Spleen (tissue), 11 donors: Measurements from ENCODE around the gene NEURL4. TPM values are rescaled to one million over a fixed set of nuclear protein-coding genes. Genes with fewer than 3 reads are reported as not detected.

ENCODE experiments used
- DNase-seq: peaks from one replicate; pipeline ENCODE4 v3.0.0-alpha.2; 2020
- H3K27ac ChIP-seq, 8 donors: fragments of 200-600 bp; sonication (generic) in 7 of 8; 1 replicate in 4 of 8; 2 replicates in 4 of 8; pipeline versions ENCODE4 v1.5.0 to v1.8.0; 2016 to 2021; ENCODE audit warnings: inconsistent platforms in 4 of 8, mild to moderate bottlenecking in 4 of 8, moderate library complexity in 1 of 8
- H3K27me3 ChIP-seq, 7 donors: fragments of 200-600 bp; sonication (generic) in 6 of 7; replicated peaks in 1 of 7; 1 replicate in 4 of 7; 2 replicates in 3 of 7; pipeline versions ENCODE4 v1.5.0 to v1.8.0; 2016 to 2021; ENCODE audit warnings: inconsistent platforms in 3 of 7, mild to moderate bottlenecking in 1 of 7
- H3K36me3 ChIP-seq, 6 donors: fragments of 200-600 bp; sonication (generic) in 5 of 6; 1 replicate in 4 of 6; 2 replicates in 2 of 6; pipeline versions ENCODE4 v1.5.0 to v1.8.0; 2016 to 2021; ENCODE audit warnings: inconsistent platforms in 2 of 6
- H3K4me1 ChIP-seq, 6 donors: fragments of 200-600 bp; sonication (generic) in 5 of 6; 1 replicate in 3 of 6; 2 replicates in 3 of 6; pipeline versions ENCODE4 v1.5.0 to v1.8.0; 2016 to 2021; ENCODE audit warnings: inconsistent platforms in 3 of 6
- H3K4me3 ChIP-seq, 8 donors: fragments of 200-600 bp; sonication (generic) in 7 of 8; 1 replicate in 4 of 8; 2 replicates in 4 of 8; pipeline versions ENCODE4 v1.5.0 to v1.8.0; 2016 to 2021; ENCODE audit warnings: inconsistent platforms in 4 of 8, mild to moderate bottlenecking in 4 of 8, moderate library complexity in 2 of 8
- H3K9me3 ChIP-seq, 8 donors: fragments of 200-600 bp; sonication (generic) in 7 of 8; 1 replicate in 4 of 8; 2 replicates in 4 of 8; pipeline versions ENCODE4 v1.5.0 to v1.8.0; 2016 to 2021; ENCODE audit warnings: inconsistent platforms in 4 of 8
- CTCF ChIP-seq, 11 experiments: fragments of 200-600 bp in 7 of 11; fragments of 450-650 bp in 4 of 11; sonication (generic) in 4 of 11; IDR thresholded peaks in 8 of 11; conservative IDR thresholded peaks in 3 of 11; 1 replicate in 7 of 11; 2 replicates in 4 of 11; pipeline versions ENCODE4 v1.4.0 to v1.8.0; 2016 to 2021; ENCODE audit warnings: antibody characterized with exemption in 11 of 11, inconsistent platforms in 4 of 11, mild to moderate bottlenecking in 1 of 11
- POLR2A ChIP-seq, 3 donors: fragments of 450-650 bp; IDR thresholded peaks; one replicate each; pipeline ENCODE4 v1.5.1; 2017; ENCODE audit warnings: antibody characterized with exemption in 3 of 3, mild to moderate bottlenecking in 1 of 3
- POLR2AphosphoS5 ChIP-seq, 3 donors: sonication (generic); formaldehyde crosslinking; IDR thresholded peaks; one replicate each; pipeline ENCODE4 v1.5.1; 2017; ENCODE audit warnings: antibody characterized with exemption in 3 of 3
- WGBS, 5 donors: extraction: QIAGEN DNeasy Blood & Tissue Kit in 3 of 5; methylation state at CpG; one replicate each; pipeline versions ENCODE4 v1.1.5 to v1.1.7; 2013 to 2018; 5-methylcytosine and 5-hydroxymethylcytosine counted together
- intact Hi-C: fragments of 100-400 bp; cut with DNase I; formaldehyde crosslinking; loops from one replicate; pipeline ENCODE4 v1.15.0; 2023; ENCODE audit warnings: low total_unique reads
- polyA plus RNA-seq, 3 donors: library from polyadenylated mRNA; stranded (reverse); fragments of 200-250 nt; gene quantifications; one replicate each; pipeline ENCODE4 v1.2.1, GENCODE V29; 2013
- total RNA-seq, 7 donors: library from RNA; depleted of rRNA in 3 of 7; stranded (reverse); fragments of >200 nt in 3 of 7; fragmentation: NEBNext Ultra II Directional in 4 of 7; extraction: Animal tissue kit (Norgen Biotek cat#: 25700) in 4 of 7; gene quantifications; one replicate each; pipeline versions ENCODE4 v1.1.0 to v1.2.1, GENCODE V29; 2016 to 2021
- donor health status: healthy with polysubstance abuse.
- donor health status: DM: no; HTN: no; CAD: no; lungs with moderate emphysema.
- donor health status: DM: no; HTN: no; CAD: no.
- donor health status: Bipolar disorder and iron deficiency.
- donor health status: healthy.
- donor health status: DM: no; HTN: no; CAD: no.
- donor health status: DM: yes; HTN: yes; CAD: no.

Gene NEURL4
- total and polyA plus RNA-seq, 10 donors, result 16.5 to 53.9 (median 40.3) TPM

GRCh38 chr17:7325031-7325528 lies 4.1 kb downstream of the NEURL4 start:
- 88 to 93% (median 90%) methylated on average over 19 of the region's 19 CpGs for WGBS, 5 donors
- intact Hi-C loops, result no loop called here
- Histone ChIP-seq H3K27me3 (no peaks in the 10 kb centered on the region), H3K4me3 (no peak overlapping the region), H3K27ac (no peak overlapping the region), H3K9me3 (no peaks in the 10 kb centered on the region), H3K4me1 (peaks cover 2 to 40% (median 25%) of the 10 kb centered on the region in 6 donors), H3K36me3 (peaks cover 0 to 74% (median 59%) of the 10 kb centered on the region in 6 donors)
- DNase-seq, result no peak
- no peak for TF ChIP-seq CTCF (IDR thresholded peaks at IDR 0.05 in 8 of 11, conservative IDR thresholded peaks at IDR 0.05 in 3 of 11)

GRCh38 chr17:7324438-7324779 lies 4.7 kb downstream of the NEURL4 start:
- 82 to 100% (median 88%) methylated on average over 2 to 3 of the region's 3 CpGs for WGBS, 5 donors
- no peak for DNase-seq
- no peak overlapping the region for H3K4me3 ChIP-seq
- no peak for TF ChIP-seq POLR2A (IDR thresholded peaks at IDR 0.05)
- peak in 1 of 3 donors; percentile 2 for TF ChIP-seq POLR2AphosphoS5 (IDR thresholded peaks at IDR 0.05)
- TF ChIP-seq CTCF (IDR thresholded peaks at IDR 0.05 in 8 of 11, conservative IDR thresholded peaks at IDR 0.05 in 3 of 11), result peak in 4 of 11 experiments; percentile 23 to 51 (median 40)
- H3K4me1 ChIP-seq, result peaks cover 2 to 37% (median 22%) of the 10 kb centered on the region in 6 donors
- peaks cover 0 to 80% (median 60%) of the 10 kb centered on the region in 6 donors for H3K36me3 ChIP-seq
- intact Hi-C loops, result no loop called here
- H3K27ac ChIP-seq, result no peak overlapping the region
- no peaks in the 10 kb centered on the region for H3K27me3 ChIP-seq
- no peaks in the 10 kb centered on the region for H3K9me3 ChIP-seq

GRCh38 chr17:7323731-7324437 lies 5.3 kb downstream of the NEURL4 start:
- H3K9me3 ChIP-seq, result no peaks in the 10 kb centered on the region
- no peak overlapping the region for H3K27ac ChIP-seq
- TF ChIP-seq CTCF (IDR thresholded peaks at IDR 0.05 in 8 of 11, conservative IDR thresholded peaks at IDR 0.05 in 3 of 11) (peak; percentile 71 to 94 (median 89)), POLR2A (IDR thresholded peaks at IDR 0.05) (no peak), POLR2AphosphoS5 (IDR thresholded peaks at IDR 0.05) (peak; percentile 28 to 77 (median 41))
- peaks cover 0 to 86% (median 63%) of the 10 kb centered on the region in 6 donors for H3K36me3 ChIP-seq
- H3K4me1 ChIP-seq, result peaks cover 2 to 35% (median 21%) of the 10 kb centered on the region in 6 donors
- 65 to 78% (median 69%) methylated on average over 22 to 39 of the region's 39 CpGs for whole genome bisulfite sequencing, 5 donors
- H3K4me3 ChIP-seq, result no peak overlapping the region
- H3K27me3 ChIP-seq, result no peaks in the 10 kb centered on the region
- peak; percentile 90 for DNase-seq
- intact Hi-C loops, result no loop called here

GRCh38 chr17:7322520-7323194 lies 6.5 kb downstream of the NEURL4 start:
- Histone ChIP-seq H3K4me3 (no peak overlapping the region), H3K36me3 (peaks cover 0 to 98% (median 75%) of the 10 kb centered on the region in 6 donors), H3K9me3 (no peaks in the 10 kb centered on the region), H3K27ac (no peak overlapping the region), H3K4me1 (peaks cover under 1 to 24% (median 11%) of the 10 kb centered on the region in 6 donors), H3K27me3 (no peaks in the 10 kb centered on the region)
- DNase-seq, result no peak
- TF ChIP-seq CTCF (IDR thresholded peaks at IDR 0.05 in 8 of 11, conservative IDR thresholded peaks at IDR 0.05 in 3 of 11), result no peak
- TF ChIP-seq POLR2A (IDR thresholded peaks at IDR 0.05), result no peak
- peak in 1 of 3 donors; percentile 21 for TF ChIP-seq POLR2AphosphoS5 (IDR thresholded peaks at IDR 0.05)
- intact Hi-C loops, result no loop called here
- 96 to 99% (median 97%) methylated on average over 11 to 22 of the region's 22 CpGs for WGBS, 5 donors
